HepG2 (cell line): ENCODE data around the gene PACRGL. TPM values are rescaled to one million over a fixed set of nuclear protein-coding genes. Genes with fewer than 3 reads are reported as not detected.

ENCODE experiments used
- ATAC-seq: fragments of 200-7000 bp; cut with Tn5 transposase; 3 replicates; pipeline ENCODE4 v1.9.1; 2020; ENCODE audit warnings: mild to moderate bottlenecking, moderate library complexity
- BruUV-seq: library from RNA; stranded (reverse); fragments of 400-500 nt; replicated peaks from 2 replicates; lab custom pipeline; 2021; lab: Mats Ljungman, UMichigan
- CTCF ChIA-PET: fragments of 300-600 bp; formaldehyde crosslinking; extraction: SDS; loops from one replicate; lab custom pipeline; 2021; ENCODE audit warnings: low total read pairs, inconsistent platforms, low intra/inter-chr PET ratio; lab: Yijun Ruan, JAX
- POLR2A ChIA-PET: fragments of 350-600 bp; sonication (Branson Sonifier 250); formaldehyde crosslinking; loops from one replicate; lab custom pipeline; 2020; ENCODE audit warnings: antibody characterized with exemption, inconsistent platforms; lab: Yijun Ruan, JAX
- DNase-seq: peaks from one replicate; pipeline ENCODE4 v3.0.0-alpha.2; 2015; ENCODE audit warnings: low spot score
- FAIRE-seq: peaks from 3 replicates; lab custom pipeline; 2011; peaks lifted over from hg19 to GRCh38; lab: Jason Lieb, UNC
- H2AFZ ChIP-seq: one replicate; pipeline ENCODE4 v1.6.1; 2011; ENCODE audit warnings: low read length, inconsistent platforms
- H3K27ac ChIP-seq: fragments of 300-600 bp; 3 replicates; pipeline ENCODE4 v1.8.0; 2011; ENCODE audit warnings: mixed run types, mild to moderate bottlenecking, mixed read lengths, low read length, inconsistent platforms; ENCODE audit not compliant: insufficient read depth; ENCODE audit errors: extremely low read length
- H3K27me3 ChIP-seq, 2 experiments: fragments of 200-600 bp in 1 of 2; 2 replicates in 1 of 2; 3 replicates in 1 of 2; pipeline versions ENCODE4 v1.6.0 to v1.8.0; 2011; ENCODE audit warnings: low read length in 2 of 2, mild to moderate bottlenecking in 2 of 2, moderate library complexity in 2 of 2, inconsistent platforms in 1 of 2; ENCODE audit not compliant: insufficient read depth in 2 of 2, control insufficient read depth in 1 of 2
- H3K36me3 ChIP-seq, 2 experiments: fragments of 200-600 bp in 1 of 2; replicated peaks in 1 of 2; 2 replicates in 1 of 2; 3 replicates in 1 of 2; pipeline versions ENCODE4 v1.5.1 to v1.8.0; 2011; ENCODE audit warnings: low read length in 2 of 2, inconsistent platforms in 1 of 2; ENCODE audit not compliant: insufficient read depth in 2 of 2, control insufficient read depth in 1 of 2
- H3K4me1 ChIP-seq: 2 replicates; pipeline ENCODE4 v1.5.1; 2012; ENCODE audit warnings: low read length, inconsistent platforms; ENCODE audit not compliant: insufficient read depth
- H3K4me2 ChIP-seq: 2 replicates; pipeline ENCODE4 v1.6.0; 2011; ENCODE audit warnings: low read depth, low read length, inconsistent platforms
- H3K4me3 ChIP-seq, 3 experiments: fragments of 200-600 bp in 1 of 3; sonication (generic), shearing (Covaris generic) in 1 of 3; replicated peaks in 1 of 3; 2 replicates each; pipeline ENCODE4 v1.5.1; 2011 to 2016; ENCODE audit warnings: low read length in 3 of 3, inconsistent platforms in 2 of 3, low read depth in 2 of 3, mild to moderate bottlenecking in 2 of 3, control low read depth in 1 of 3, mixed read lengths in 1 of 3; ENCODE audit not compliant: insufficient read depth in 1 of 3
- H3K79me2 ChIP-seq: one replicate; pipeline ENCODE4 v1.6.1; 2011; ENCODE audit warnings: low read length, inconsistent platforms; ENCODE audit not compliant: insufficient read depth
- H3K9ac ChIP-seq: 2 replicates; pipeline ENCODE4 v1.6.0; 2011; ENCODE audit warnings: mild to moderate bottlenecking, low read depth, low read length, inconsistent platforms; ENCODE audit not compliant: insufficient read depth
- H3K9me3 ChIP-seq: 2 replicates; pipeline ENCODE4 v1.5.1; 2012; ENCODE audit warnings: mild to moderate bottlenecking, low read length
- H4K20me1 ChIP-seq: 2 replicates; pipeline ENCODE4 v1.6.0; 2011; ENCODE audit warnings: inconsistent platforms, mild to moderate bottlenecking, low read length, moderate library complexity; ENCODE audit not compliant: insufficient read depth
- HHEX ChIP-seq: IDR thresholded peaks from 2 replicates; pipeline ENCODE4 v1.6.1; 2016; ENCODE audit warnings: control low read depth
- IKZF5 ChIP-seq: IDR thresholded peaks from 2 replicates; pipeline ENCODE4 v1.6.1; 2018; ENCODE audit warnings: missing genetic modification reagents, mild to moderate bottlenecking, missing compliant biosample characterization
- MTA3 ChIP-seq: sonication (generic); formaldehyde crosslinking; IDR thresholded peaks from 2 replicates; pipeline ENCODE4 v1.4.0; 2020; ENCODE audit warnings: missing genetic modification reagents
- ZHX2 ChIP-seq, 2 experiments: sonication (generic) in 1 of 2; formaldehyde crosslinking in 1 of 2; IDR thresholded peaks; 2 replicates each; pipeline versions ENCODE4 v1.6.1 to v1.9.0; 2014 to 2022; ENCODE audit warnings: antibody characterized with exemption in 1 of 2, borderline replicate concordance in 1 of 2, inconsistent platforms in 1 of 2, low read depth in 1 of 2, missing genetic modification reagents in 1 of 2
- ZNF512 ChIP-seq: sonication (generic); formaldehyde crosslinking; IDR thresholded peaks from 2 replicates; pipeline ENCODE4 v1.4.0; 2020; ENCODE audit warnings: mild to moderate bottlenecking, missing genetic modification reagents
- WGBS: methylation state at CpG from one replicate; pipeline ENCODE4 v1.1.6; 2017; ENCODE audit warnings: low lambda C conversion rate; 5-methylcytosine and 5-hydroxymethylcytosine counted together
- in situ Hi-C: cut with HindIII; loops from 2 replicates; pipeline ENCODE4 v1.10.0; 2017; ENCODE audit warnings: low pct_unique_long_range_greater_than_20kb; ENCODE audit not compliant: extremely low pct_ligation_motif_present
- intact Hi-C: fragments of 100-400 bp; cut with micrococcal nuclease; formaldehyde crosslinking; loops from one replicate; pipeline ENCODE4 v1.10.0; 2022; ENCODE audit not compliant: unreplicated experiment
- polyA plus RNA-seq, 8 experiments: library from polyadenylated mRNA; depleted of rRNA in 3 of 8; stranded (reverse) in 7 of 8; unstranded in 1 of 8; fragments of >200 nt; fragmentation: Illumina TruSeq in 4 of 8; extraction: Trizol in 4 of 8; gene quantifications; 2 replicates each; pipeline versions ENCODE4 v1.2.1 to v1.2.3, GENCODE V29; 2011 to 2016; ENCODE audit warnings: low read depth in 4 of 8, missing spikeins in 1 of 8, mixed read lengths in 1 of 8; ENCODE audit not compliant: insufficient read depth in 1 of 8
- total RNA-seq, 5 experiments: library from RNA; depleted of rRNA; stranded (reverse); fragments of >200 nt; fragmentation: Illumina TruSeq; extraction: Trizol; gene quantifications; 2 replicates each; pipeline ENCODE4 v1.2.3, GENCODE V29; 2016; ENCODE audit warnings: low read depth in 1 of 5
- TF ChIP-seq, protein P1 (sequence below): sonication (generic); formaldehyde crosslinking; IDR thresholded peaks from 2 replicates; pipeline ENCODE4 v1.5.0; 2020; ENCODE audit warnings: missing genetic modification reagents

Gene PACRGL
- total and polyA plus RNA-seq, 2 of the 13 experiments (the other 11 are each of a cell fraction or from before 2014, with no cell fraction given), result 5.8 to 15.1 TPM

DNA sequence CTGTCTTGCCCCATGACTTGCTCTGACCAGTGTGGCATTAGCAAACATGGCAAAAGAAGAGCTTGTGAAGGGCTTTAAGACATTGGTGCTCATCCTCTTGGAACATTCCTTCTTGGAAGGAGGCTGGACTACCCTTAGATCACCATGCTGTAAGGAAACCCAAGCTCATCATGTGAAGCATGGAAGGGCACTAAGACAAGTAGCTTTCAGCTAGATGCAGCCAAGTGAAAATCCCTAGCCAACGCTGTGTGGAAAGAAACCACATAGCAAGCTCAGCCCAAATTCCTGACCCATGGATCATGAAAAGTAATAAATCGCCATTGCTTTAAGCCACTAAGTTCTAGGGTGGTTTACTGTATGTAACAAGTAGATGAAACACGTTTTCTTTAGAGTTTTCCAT, 12.4 kb upstream of the PACRGL start:
- no peak overlapping the region for H3K4me2 ChIP-seq
- no peak overlapping the region for H3K9ac ChIP-seq
- TF ChIP-seq ZNF512 (CRISPR knock-in tag), result no peak
- TF ChIP-seq, protein P1, sequence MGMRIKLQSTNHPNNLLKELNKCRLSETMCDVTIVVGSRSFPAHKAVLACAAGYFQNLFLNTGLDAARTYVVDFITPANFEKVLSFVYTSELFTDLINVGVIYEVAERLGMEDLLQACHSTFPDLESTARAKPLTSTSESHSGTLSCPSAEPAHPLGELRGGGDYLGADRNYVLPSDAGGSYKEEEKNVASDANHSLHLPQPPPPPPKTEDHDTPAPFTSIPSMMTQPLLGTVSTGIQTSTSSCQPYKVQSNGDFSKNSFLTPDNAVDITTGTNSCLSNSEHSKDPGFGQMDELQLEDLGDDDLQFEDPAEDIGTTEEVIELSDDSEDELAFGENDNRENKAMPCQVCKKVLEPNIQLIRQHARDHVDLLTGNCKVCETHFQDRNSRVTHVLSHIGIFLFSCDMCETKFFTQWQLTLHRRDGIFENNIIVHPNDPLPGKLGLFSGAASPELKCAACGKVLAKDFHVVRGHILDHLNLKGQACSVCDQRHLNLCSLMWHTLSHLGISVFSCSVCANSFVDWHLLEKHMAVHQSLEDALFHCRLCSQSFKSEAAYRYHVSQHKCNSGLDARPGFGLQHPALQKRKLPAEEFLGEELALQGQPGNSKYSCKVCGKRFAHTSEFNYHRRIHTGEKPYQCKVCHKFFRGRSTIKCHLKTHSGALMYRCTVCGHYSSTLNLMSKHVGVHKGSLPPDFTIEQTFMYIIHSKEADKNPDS (CRISPR knock-in tag), result no peak
- POLR2A ChIA-PET, result no interaction called here
- intact Hi-C loops, result loop anchor here (10.0 kb wide), 1 partner anchor 143 kb away; no protein-coding TSS in a partner anchor
- H3K36me3 ChIP-seq, result no peaks in the 10 kb centered on the region
- DNase-seq (no peak), ATAC-seq (no peak), FAIRE-seq (no peak)
- no peaks in the 10 kb centered on the region for H3K4me1 ChIP-seq
- WGBS, result 0% methylated on average over 3 of the region's 3 CpGs
- in situ Hi-C loops, result loop anchor here (5.0 to 25.0 kb wide), 3 partner anchors 266 to 2003 kb away; no protein-coding TSS in a partner anchor
- H2AFZ ChIP-seq, result no peak overlapping the region
- no peak overlapping the region for H3K4me3 ChIP-seq
- H3K79me2 ChIP-seq, result no peaks in the 10 kb centered on the region
- H3K27ac ChIP-seq, result no peak overlapping the region
- H4K20me1 ChIP-seq, result no peaks in the 10 kb centered on the region
- CTCF ChIA-PET, result interaction anchor here (0.6 kb wide), 1 partner anchor 379 kb away, joined by 4 read pairs; no protein-coding TSS in a partner anchor
- BruUV-seq, result no TSS peak
- H3K27me3 ChIP-seq, result no peaks in the 10 kb centered on the region
- no peaks in the 10 kb centered on the region for H3K9me3 ChIP-seq

GRCh38 chr4:20696815-20697214, 3.4 kb upstream of the PACRGL start:
- intact Hi-C loops, result no loop called here
- Histone ChIP-seq H4K20me1 (no peaks in the 10 kb centered on the region), H3K4me1 (peaks cover 19% of the 10 kb centered on the region), H3K4me3 (no peak overlapping the region), H2AFZ (no peak overlapping the region), H3K4me2 (no peak overlapping the region), H3K27me3 (no peaks in the 10 kb centered on the region), H3K27ac (no peak overlapping the region), H3K36me3 (no peaks in the 10 kb centered on the region), H3K9me3 (no peaks in the 10 kb centered on the region), H3K9ac (no peak overlapping the region), H3K79me2 (no peaks in the 10 kb centered on the region)
- ATAC-seq, result no peak
- no peak for FAIRE-seq
- no TSS peak for BruUV-seq
- WGBS, result 13% methylated on average over 1 of the region's 1 CpG
- in situ Hi-C loops, result loop anchor here (25.0 kb wide), 1 partner anchor 385 kb away; no protein-coding TSS in a partner anchor
- ChIA-PET POLR2A (no interaction called here), CTCF (no interaction called here)
- no peak for DNase-seq
- TF ChIP-seq MTA3 (CRISPR knock-in tag) (no peak), IKZF5 (CRISPR knock-in tag) (no peak), HHEX (CRISPR knock-in tag) (no peak), ZHX2 (IDR thresholded peaks at IDR 0.05; ENCODE audit: low read depth) (no peak), ZHX2 (CRISPR knock-in tag; IDR thresholded peaks at IDR 0.05; ENCODE audit: borderline replicate concordance) (no peak)
